ENCODE measurements around the gene PEPD.

DNA sequence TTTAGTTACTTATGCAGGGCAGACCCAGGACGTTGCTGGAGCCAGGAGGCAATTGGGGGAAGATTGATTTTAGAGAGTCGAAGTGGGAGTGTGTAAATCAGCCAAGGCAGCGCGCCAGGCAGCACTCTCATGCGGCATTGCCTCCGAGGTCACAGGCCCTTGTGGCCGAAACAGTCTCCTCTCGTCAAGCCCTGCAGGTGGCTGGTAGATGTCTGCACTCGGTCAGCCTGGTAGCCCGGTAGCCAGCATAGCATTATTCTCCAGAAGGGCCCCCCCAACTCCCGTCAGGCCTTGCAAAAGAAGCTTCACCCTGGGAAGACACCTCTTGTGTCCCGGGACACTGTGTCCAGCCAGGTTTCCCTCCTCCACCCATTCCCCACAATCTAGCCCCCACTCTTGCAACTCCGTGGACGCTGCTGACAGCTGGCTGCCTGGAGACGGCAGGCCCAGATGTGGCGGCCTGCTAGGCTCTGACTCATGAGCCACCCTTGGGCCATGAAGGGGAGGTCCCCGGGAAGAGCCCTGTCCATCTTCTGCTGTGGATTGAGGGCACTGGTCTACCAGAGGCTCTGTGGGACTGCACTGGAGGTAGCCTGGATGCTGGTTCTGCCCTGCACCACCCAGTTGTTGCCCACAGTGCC lies 2.6 kb upstream of the PEPD start:
- TF ChIP-seq CTCF (IDR thresholded peaks at IDR 0.05) = no peak
- no peak for TF ChIP-seq ATF1 (CRISPR knock-in tag; IDR thresholded peaks at IDR 0.05)
- TF ChIP-seq TP53 (CRISPR knock-in tag; IDR thresholded peaks at IDR 0.05) = no peak
- TF ChIP-seq TEAD4 (CRISPR knock-in tag; IDR thresholded peaks at IDR 0.05) = no peak
- TF ChIP-seq NR3C1 (CRISPR knock-in tag; conservative IDR thresholded peaks at IDR 0.05; ENCODE audit: low read depth) = no peak
- TF ChIP-seq MXD4 (CRISPR knock-in tag; IDR thresholded peaks at IDR 0.05; ENCODE audit: borderline replicate concordance) = no peak
- TF ChIP-seq JUN (CRISPR knock-in tag; IDR thresholded peaks at IDR 0.05) = no peak

Data from WTC11 (cell line).